VCaP (cell line): ENCODE measurements around the gene NME2.
A peak's percentile ranks its signal among the peaks of the same experiment; 100 is the strongest.
"Not testable (repeated sequence)": the region's sequence is repeated elsewhere in the genome, so short reads cannot be mapped to it uniquely, and the experiment has no call there.

ENCODE experiments used
- H3K27ac ChIP-seq: fragments of 450-650 bp; 2 replicates; pipeline ENCODE4 v1.5.1; 2017
- TF ChIP-seq, protein P1 (sequence below): fragments of 450-650 bp; conservative IDR thresholded peaks from 2 replicates; pipeline ENCODE4 v1.5.1; 2017; ENCODE audit warnings: mild to moderate bottlenecking, moderate library complexity

Gene NME2

DNA sequence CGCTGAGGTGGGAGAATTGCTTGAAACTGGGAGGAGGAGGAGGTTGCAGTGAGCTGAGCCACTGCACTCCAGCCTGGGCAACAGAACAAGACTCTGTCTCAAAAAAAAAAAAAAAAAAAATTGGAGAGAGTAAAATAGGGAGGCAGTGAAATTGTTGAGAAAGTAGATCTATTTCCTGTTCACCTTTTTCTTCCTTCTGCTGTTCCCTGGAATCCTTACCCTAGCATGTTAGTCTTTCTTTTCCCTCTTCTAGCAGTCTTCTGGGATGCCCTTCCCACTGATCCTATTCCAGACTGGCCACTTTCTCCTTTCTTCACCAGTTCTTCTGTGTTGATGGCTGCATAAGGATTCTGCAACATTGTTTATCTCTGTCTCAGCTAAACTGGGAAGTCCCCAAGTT, 3.1 kb downstream of the NME2 start:
- peak overlapping the region; percentile 97; the same call in 1 of the 2 replicates for H3K27ac ChIP-seq
- TF ChIP-seq, protein P1, sequence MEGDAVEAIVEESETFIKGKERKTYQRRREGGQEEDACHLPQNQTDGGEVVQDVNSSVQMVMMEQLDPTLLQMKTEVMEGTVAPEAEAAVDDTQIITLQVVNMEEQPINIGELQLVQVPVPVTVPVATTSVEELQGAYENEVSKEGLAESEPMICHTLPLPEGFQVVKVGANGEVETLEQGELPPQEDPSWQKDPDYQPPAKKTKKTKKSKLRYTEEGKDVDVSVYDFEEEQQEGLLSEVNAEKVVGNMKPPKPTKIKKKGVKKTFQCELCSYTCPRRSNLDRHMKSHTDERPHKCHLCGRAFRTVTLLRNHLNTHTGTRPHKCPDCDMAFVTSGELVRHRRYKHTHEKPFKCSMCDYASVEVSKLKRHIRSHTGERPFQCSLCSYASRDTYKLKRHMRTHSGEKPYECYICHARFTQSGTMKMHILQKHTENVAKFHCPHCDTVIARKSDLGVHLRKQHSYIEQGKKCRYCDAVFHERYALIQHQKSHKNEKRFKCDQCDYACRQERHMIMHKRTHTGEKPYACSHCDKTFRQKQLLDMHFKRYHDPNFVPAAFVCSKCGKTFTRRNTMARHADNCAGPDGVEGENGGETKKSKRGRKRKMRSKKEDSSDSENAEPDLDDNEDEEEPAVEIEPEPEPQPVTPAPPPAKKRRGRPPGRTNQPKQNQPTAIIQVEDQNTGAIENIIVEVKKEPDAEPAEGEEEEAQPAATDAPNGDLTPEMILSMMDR, result no peak

DNA sequence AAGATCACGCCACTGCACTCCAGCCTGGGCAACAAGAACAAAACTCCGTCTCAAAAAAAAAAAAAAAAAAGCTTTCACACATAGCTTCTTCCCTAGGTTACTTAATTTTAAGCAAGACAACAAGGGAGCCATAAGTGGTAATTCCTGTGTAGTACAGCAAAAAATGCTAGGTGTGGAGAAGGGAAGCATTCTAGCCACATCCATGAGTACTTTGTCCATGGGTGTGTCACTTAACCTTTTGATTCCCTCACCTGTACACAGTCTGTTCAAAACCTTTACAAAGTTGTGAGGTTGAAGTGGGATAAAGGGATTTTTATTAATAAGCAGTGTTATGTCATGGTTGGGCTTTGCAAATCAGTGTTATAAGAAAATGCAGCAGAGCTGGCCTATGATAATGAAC, 4.5 kb downstream of the NME2 start:
- TF ChIP-seq, protein P1, result no peak
- no peak overlapping the region for H3K27ac ChIP-seq

DNA sequence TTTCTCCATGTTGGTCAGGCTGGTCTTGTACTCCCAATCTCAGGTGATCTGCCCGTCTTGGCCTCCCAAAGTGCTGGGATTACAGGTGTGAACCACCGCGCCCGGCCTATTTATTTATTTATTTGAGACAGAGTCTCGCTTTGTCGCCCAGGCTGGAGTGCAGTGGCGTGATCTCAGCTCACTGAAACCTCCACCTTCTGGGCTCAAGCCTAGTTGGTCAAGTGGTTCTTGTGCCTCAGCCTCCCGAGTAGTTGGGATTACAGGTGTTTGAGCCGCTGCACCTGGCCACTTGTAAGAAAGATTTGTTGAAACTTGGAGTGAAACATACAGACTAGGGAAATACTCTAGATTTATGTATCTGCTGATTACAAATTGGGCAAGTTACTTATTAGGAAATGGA, 5.8 kb downstream of the NME2 start:
- H3K27ac ChIP-seq, result not testable (repeated sequence)

DNA sequence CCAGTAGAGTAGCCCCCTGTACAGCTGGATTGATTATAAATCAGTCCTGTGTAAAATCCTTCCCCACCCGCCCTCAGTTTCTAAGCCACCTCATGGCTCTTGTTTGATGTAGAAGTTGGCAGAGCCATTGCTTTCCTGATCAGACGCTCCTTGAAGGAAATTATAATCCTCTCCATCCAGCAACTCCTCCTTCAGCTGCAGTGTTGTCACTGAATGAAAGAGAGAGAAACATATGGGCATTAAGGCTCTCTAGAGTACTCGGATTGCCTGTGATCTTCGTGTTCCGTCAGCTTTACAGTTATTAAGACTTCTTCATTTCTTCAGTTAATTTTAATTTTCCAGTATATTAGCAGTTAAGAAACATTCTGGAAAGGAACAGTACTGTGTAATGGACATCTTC, 14.3 kb downstream of the NME2 start:
- TF ChIP-seq, protein P1, result no peak
- no peak overlapping the region for H3K27ac ChIP-seq

DNA sequence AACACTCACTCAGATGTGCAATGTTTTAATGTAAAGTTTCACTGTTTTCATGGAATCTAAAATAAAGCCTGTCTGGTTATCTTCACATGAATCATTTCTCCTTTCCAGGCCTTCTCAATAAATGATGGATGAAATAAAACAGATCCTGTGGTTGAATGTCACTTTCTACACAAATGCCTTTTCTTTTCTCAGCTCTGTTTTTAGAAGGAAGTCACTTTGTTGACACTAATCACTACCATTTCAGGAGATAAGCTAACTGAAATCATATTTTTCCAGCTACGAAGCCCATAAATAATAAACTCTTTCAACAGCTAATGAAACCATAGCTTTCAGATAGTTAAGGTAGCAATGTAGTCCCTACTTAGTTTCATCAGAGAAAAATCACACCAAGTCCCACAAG, 17.9 kb downstream of the NME2 start:
- TF ChIP-seq, protein P1, result no peak
- H3K27ac ChIP-seq, result no peak overlapping the region

DNA sequence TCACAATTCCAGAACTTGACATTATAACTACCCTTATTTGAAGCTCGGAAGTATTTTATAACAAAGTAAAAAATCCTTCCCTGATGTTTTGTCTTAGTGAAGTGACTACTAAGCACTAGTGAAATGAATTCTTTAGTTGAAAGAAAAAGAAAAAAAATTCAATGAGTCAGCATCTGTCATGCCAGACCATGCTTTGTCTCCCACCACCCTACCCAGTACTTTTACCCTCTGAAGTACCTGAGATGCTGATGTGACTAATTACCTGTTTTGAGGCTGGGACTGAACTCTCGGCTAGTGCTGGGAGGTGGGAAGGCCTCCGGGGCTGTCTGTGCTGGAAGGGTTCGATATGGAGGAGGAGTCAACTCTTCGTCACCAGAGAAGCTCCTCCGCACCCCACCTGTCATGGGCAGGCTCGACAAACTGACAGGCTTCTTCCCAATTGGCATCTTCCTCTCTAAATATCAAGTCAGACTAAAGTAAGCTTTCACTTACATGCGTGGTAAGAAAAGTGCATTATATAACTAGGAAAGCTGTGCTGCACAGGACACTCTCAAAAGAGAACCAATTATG, 19.6 kb downstream of the NME2 start:
- TF ChIP-seq, protein P1, result no peak
- no peak overlapping the region for H3K27ac ChIP-seq

DNA sequence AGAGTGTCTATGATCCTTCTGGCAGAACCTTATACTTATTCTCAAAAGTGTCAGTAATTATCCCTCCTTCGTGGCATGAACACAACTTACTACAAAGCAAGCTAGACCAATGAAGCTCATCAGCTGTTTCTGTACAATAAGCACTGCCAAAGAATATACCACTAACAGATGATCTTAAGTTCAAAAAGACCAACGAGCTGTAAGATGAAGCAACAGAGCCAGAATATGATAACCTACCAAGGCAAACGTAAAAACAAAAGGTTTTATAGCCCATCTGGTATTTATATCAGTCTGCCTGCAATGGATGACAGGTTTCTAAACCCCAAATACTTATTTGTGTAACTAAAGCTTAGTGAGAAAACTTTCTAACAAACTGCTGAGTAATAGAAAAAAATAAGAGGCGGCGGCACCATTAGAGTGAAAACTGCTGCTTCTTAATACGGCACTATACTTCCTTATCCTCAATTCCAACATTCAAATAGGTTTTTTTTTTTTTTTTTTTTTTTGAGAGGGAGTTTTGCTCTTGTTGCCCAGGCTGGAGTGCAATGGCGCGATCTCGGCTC, 22.1 kb downstream of the NME2 start:
- TF ChIP-seq, protein P1, result no peak
- H3K27ac ChIP-seq, result no peak overlapping the region

DNA sequence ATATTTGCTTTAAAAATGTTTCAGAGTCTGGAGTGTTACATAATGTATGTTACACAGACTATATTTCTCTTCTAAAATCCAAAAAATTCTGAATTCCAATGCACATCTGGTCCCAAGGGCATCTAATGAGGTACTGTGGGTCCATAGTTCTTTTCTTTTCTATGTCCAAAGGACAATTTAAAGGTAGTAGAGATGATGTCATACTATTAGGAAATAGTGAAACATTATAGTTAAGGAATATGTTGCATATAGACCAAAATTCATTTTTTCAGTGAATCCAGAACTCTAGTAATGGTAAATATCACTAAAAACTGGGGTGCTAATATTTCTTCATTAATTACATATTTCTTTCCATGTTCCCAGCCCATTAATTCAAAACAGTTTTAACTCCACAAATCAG, 23.0 kb downstream of the NME2 start:
- H3K27ac ChIP-seq, result no peak overlapping the region
- TF ChIP-seq, protein P1, result no peak
